Measurements from ENCODE around the gene DTX3L. TPM values are rescaled to one million over a fixed set of nuclear protein-coding genes. Genes with fewer than 3 reads are reported as not detected.

The DTX3L gene
- total RNA-seq, 2 donors from 2014 or later = 31.3 to 34.0 TPM

GRCh38 chr3:122623031-122623829 is 59.1 kb downstream of the DTX3L start:
- H3K27ac Mint-ChIP-seq = no peak overlapping the region
- H3K4me1 Mint-ChIP-seq = peaks cover 7% of the 10 kb centered on the region
- H3K27me3 Mint-ChIP-seq = no peaks in the 10 kb centered on the region
- no peaks in the 10 kb centered on the region for H3K9me3 ChIP-seq (ENCODE audit: control insufficient read depth, low read length, poor library complexity, severe bottlenecking)
- DNase-seq (no peak), ATAC-seq (no peak)
- peaks cover 21% of the 10 kb centered on the region for H3K36me3 Mint-ChIP-seq (ENCODE audit: low read depth)
- no peak overlapping the region for H3K4me3 Mint-ChIP-seq

Other genes starting within 250 kb of the DTX3L start
- gene CSTA, start 239.1 kb upstream of the DTX3L start, total RNA-seq = 1 to 10 TPM; 1.3 to 2.2 TPM
- 10 to 100 TPM; 13.7 to 17.1 TPM for gene MIX23, start 181.1 kb upstream of the DTX3L start, total RNA-seq
- gene FAM162A, start 180.2 kb upstream of the DTX3L start, total RNA-seq = 10 to 100 TPM; 18.3 to 27.6 TPM
- gene WDR5B, start 148.3 kb upstream of the DTX3L start, total RNA-seq = 1 to 10 TPM; 4.6 to 5.1 TPM
- 10 to 100 TPM; 50.5 to 55.6 TPM for gene KPNA1, start 49.4 kb upstream of the DTX3L start, total RNA-seq
- gene PARP9, start within 50 bp of the DTX3L start, total RNA-seq = 10 to 100 TPM; 19.6 to 20.2 TPM
- gene PARP15, start 13.3 kb downstream of the DTX3L start, total RNA-seq = 10 to 100 TPM; 69.3 to 87.6 TPM
- gene PARP14, start 116.5 kb downstream of the DTX3L start, total RNA-seq = 10 to 100 TPM; 46.8 to 47.8 TPM
- gene HSPBAP1, start 229.5 kb downstream of the DTX3L start, total RNA-seq = 10 to 100 TPM; 17.5 to 18.7 TPM
- gene SLC49A4, start 230.7 kb downstream of the DTX3L start, total RNA-seq = 1 to 10 TPM; 4.8 to 5.5 TPM